DND-41 (cell line): ENCODE data around the gene KSR2.

Experiments used
- EZH2 ChIP-seq: IDR thresholded peaks from 3 replicates; pipeline ENCODE4 v1.6.1; 2012; ENCODE audit warnings: borderline replicate concordance, low read depth, mild to moderate bottlenecking, moderate library complexity, low read length, inconsistent platforms; ENCODE audit not compliant: severe bottlenecking
- TF ChIP-seq, protein P1 (sequence below): IDR thresholded peaks from 2 replicates; pipeline ENCODE4 v1.5.1; 2012; ENCODE audit warnings: borderline replicate concordance, low read length, moderate library complexity, mild to moderate bottlenecking; ENCODE audit not compliant: poor library complexity, severe bottlenecking; ENCODE audit errors: extremely low read depth

DNA sequence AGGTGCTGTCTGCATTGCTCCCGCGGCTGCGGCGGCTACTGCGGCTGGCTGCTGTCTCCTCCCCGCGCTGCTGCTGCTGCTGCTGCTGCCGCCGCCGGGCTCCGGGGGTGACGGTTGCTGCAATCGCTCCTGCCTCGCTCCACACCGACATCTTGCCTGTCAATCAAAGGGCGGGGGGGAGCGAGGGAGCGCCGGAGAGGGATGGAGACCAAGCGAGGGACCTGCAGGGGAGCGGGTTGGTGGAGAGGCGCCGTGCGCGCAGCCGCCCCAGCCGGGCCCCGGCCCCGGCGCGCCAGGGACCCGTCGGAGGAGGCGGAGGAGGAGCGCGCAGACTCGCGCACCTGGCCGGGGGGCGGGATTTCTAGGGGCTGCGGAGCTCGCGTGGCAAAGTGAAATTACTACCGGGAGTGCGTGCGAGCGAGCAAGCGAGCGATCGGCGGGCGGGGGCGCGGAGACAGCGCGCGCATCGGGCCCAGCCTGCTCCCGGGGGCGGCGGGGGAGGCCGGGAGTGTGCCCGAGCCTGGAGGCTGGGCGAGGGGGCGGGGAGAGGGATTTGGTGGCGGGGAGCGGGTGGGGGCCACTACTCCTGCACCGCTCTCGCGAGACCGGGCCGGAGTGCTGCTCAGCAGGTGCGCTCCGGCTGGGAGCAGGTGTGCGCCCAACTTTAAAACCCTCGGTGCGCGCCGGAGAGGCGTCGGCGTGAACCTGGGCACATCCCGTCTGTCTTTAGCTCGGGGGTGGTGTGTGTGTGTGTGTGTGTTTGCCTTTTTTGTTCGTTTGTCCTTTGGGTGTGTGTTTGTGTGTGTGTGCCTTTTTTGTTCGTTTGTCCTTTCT lies at the start of gene KSR2:
- no peak for TF ChIP-seq EZH2
- TF ChIP-seq, protein P1, sequence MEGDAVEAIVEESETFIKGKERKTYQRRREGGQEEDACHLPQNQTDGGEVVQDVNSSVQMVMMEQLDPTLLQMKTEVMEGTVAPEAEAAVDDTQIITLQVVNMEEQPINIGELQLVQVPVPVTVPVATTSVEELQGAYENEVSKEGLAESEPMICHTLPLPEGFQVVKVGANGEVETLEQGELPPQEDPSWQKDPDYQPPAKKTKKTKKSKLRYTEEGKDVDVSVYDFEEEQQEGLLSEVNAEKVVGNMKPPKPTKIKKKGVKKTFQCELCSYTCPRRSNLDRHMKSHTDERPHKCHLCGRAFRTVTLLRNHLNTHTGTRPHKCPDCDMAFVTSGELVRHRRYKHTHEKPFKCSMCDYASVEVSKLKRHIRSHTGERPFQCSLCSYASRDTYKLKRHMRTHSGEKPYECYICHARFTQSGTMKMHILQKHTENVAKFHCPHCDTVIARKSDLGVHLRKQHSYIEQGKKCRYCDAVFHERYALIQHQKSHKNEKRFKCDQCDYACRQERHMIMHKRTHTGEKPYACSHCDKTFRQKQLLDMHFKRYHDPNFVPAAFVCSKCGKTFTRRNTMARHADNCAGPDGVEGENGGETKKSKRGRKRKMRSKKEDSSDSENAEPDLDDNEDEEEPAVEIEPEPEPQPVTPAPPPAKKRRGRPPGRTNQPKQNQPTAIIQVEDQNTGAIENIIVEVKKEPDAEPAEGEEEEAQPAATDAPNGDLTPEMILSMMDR, result no peak
